Brain microvascular endothelial cell (primary cell): Measurements from ENCODE around the gene HOXD10.

Experiments
- DNase-seq: peaks from one replicate; pipeline ENCODE4 v3.0.0-alpha.2; 2020
- H3K27ac ChIP-seq: fragments of 250-450 bp; sonication (Bioruptor Pico); 2 replicates; pipeline ENCODE4 v1.5.1; 2020; ENCODE audit warnings: mild to moderate bottlenecking, moderate library complexity
- H3K27me3 ChIP-seq: fragments of 250-450 bp; sonication (Bioruptor Pico); replicated peaks from 2 replicates; pipeline ENCODE4 v1.5.1; 2020; ENCODE audit warnings: mild to moderate bottlenecking
- H3K36me3 ChIP-seq: fragments of 250-450 bp; sonication (Bioruptor Pico); replicated peaks from 2 replicates; pipeline ENCODE4 v1.5.1; 2020; ENCODE audit warnings: mild to moderate bottlenecking
- H3K4me3 ChIP-seq: 2 replicates; pipeline ENCODE4 v1.5.1; 2011; ENCODE audit warnings: low read depth, mild to moderate bottlenecking, control low read depth, low read length, moderate library complexity
- CTCF ChIP-seq: IDR thresholded peaks from 2 replicates; pipeline ENCODE4 v1.5.1; 2011; ENCODE audit warnings: low read depth, mild to moderate bottlenecking, moderate library complexity, low read length, control low read depth, inconsistent platforms; ENCODE audit errors: missing control alignments
- in situ Hi-C: cut with HindIII; loops from 2 replicates; pipeline ENCODE4 v1.10.0; 2017; ENCODE audit warnings: low sequenced_read_pairs, low pct_ligation_motif_present

Gene HOXD10

GRCh38 chr2:176078541-176079284, 37.9 kb upstream of the HOXD10 start:
- in situ Hi-C loops, result no loop called here

GRCh38 chr2:176079285-176079830, 37.2 kb upstream of the HOXD10 start:
- no peak for DNase-seq
- TF ChIP-seq CTCF, result no peak
- no peak overlapping the region for H3K4me3 ChIP-seq
- peaks cover 93% of the 10 kb centered on the region for H3K27me3 ChIP-seq
- in situ Hi-C loops, result no loop called here
- H3K27ac ChIP-seq, result no peak overlapping the region
- no peaks in the 10 kb centered on the region for H3K36me3 ChIP-seq

More at GRCh38 chr2:176078541-176079284, 37.9 kb upstream of the HOXD10 start:
- Histone ChIP-seq H3K36me3 (no peaks in the 10 kb centered on the region), H3K27ac (no peak overlapping the region), H3K27me3 (peaks cover 93% of the 10 kb centered on the region), H3K4me3 (no peak overlapping the region)
- DNase-seq, result no peak
- no peak for TF ChIP-seq CTCF

GRCh38 chr2:176079831-176080539, 36.6 kb upstream of the HOXD10 start:
- no peak overlapping the region for H3K27ac ChIP-seq
- no peak for DNase-seq
- in situ Hi-C loops, result no loop called here
- TF ChIP-seq CTCF, result peak; percentile 55
- peaks cover 93% of the 10 kb centered on the region for H3K27me3 ChIP-seq
- no peak overlapping the region for H3K4me3 ChIP-seq
- H3K36me3 ChIP-seq, result no peaks in the 10 kb centered on the region

GRCh38 chr2:176080540-176081375, 35.8 kb upstream of the HOXD10 start:
- DNase-seq, result no peak
- H3K27ac ChIP-seq, result no peak overlapping the region
- H3K4me3 ChIP-seq, result no peak overlapping the region
- in situ Hi-C loops, result no loop called here
- no peaks in the 10 kb centered on the region for H3K36me3 ChIP-seq
- TF ChIP-seq CTCF, result no peak
- peaks cover 93% of the 10 kb centered on the region for H3K27me3 ChIP-seq

- Histone ChIP-seq H3K27ac (no peak overlapping the region), H3K36me3 (no peaks in the 10 kb centered on the region), H3K4me3 (no peak overlapping the region), H3K27me3 (peaks cover 93% of the 10 kb centered on the region)
- TF ChIP-seq CTCF, result no peak
- in situ Hi-C loops, result no loop called here
- DNase-seq, result no peak
Measured at GRCh38 chr2:176081376-176081836, 35.2 kb upstream of the HOXD10 start.
